Stimulated activated CD4-positive, alpha-beta T cell treated with anti-CD3 and anti-CD28 coated beads, Interleukin-15, amount 100 ng/mL, for 48 hours (primary cell): ENCODE measurements around the gene ZNF223.

Source experiments
- DNase-seq, 2 donors: peaks; one replicate each; pipeline ENCODE4 v3.0.0-alpha.2; 2020; ENCODE audit warnings: low read depth in 2 of 2

The ZNF223 gene

GRCh38 chr19:44071824-44072542 is 20.1 kb downstream of the ZNF223 start, which contains the start of gene ZNF284:
Gene ZNF284, plus strand, starts transcription at chr19:44072159. Its CDS starts 4,231 bp downstream, at chr19:44076390.
- DNase-seq = peak; percentile 68 to 81

GRCh38 chr19:44072543-44073401 is 20.9 kb downstream of the ZNF223 start:
- no peak for DNase-seq

- no peak for DNase-seq
Observed at GRCh38 chr19:44076325-44076724, 24.5 kb downstream of the ZNF223 start.

GRCh38 chr19:44092108-44092507 is 40.3 kb downstream of the ZNF223 start:
- DNase-seq = no peak

GRCh38 chr19:44093931-44094765 is 42.3 kb downstream of the ZNF223 start, which contains the start of gene ZNF224:
Gene ZNF224, plus strand, starts transcription at chr19:44094361. Its CDS starts 3,513 bp downstream, at chr19:44097874.
- DNase-seq = peak; percentile 76 to 82

- DNase-seq = no peak
Observed at GRCh38 chr19:44107751-44108150, 55.9 kb downstream of the ZNF223 start.

GRCh38 chr19:44109458-44109857 is 57.6 kb downstream of the ZNF223 start:
- DNase-seq = no peak

GRCh38 chr19:44111910-44112463 is 60.2 kb downstream of the ZNF223 start:
- no peak for DNase-seq

GRCh38 chr19:44112802-44113137 is 60.9 kb downstream of the ZNF223 start:
- DNase-seq = no peak

GRCh38 chr19:44113138-44113783 is 61.4 kb downstream of the ZNF223 start, which contains the start of gene ZNF225:
Gene ZNF225, plus strand, starts transcription at chr19:44113399. Its CDS starts 2,429 bp downstream, at chr19:44115828.
- peak; percentile 79 to 84 for DNase-seq

- no peak for DNase-seq
Observed at GRCh38 chr19:44113784-44114390, 62.1 kb downstream of the ZNF223 start.
